Amygdala (tissue), 56 donors: ENCODE measurements around the gene KCNIP3.

Experiments
- DNase-seq, 56 donors: peaks; one replicate each; lab custom pipeline; 2025; lab: John Stamatoyannopoulos, UW

Gene KCNIP3

GRCh38 chr2:95380280-95380679 lies 83.1 kb downstream of the KCNIP3 start:
- DNase-seq = no peak

- DNase-seq = no peak
Measured at GRCh38 chr2:95380731-95381130, 83.6 kb downstream of the KCNIP3 start.

- no peak for DNase-seq
Measured at GRCh38 chr2:95381212-95382191, 84.4 kb downstream of the KCNIP3 start.

GRCh38 chr2:95382192-95382591 lies 85.0 kb downstream of the KCNIP3 start:
- DNase-seq = no peak

GRCh38 chr2:95382686-95383634 lies 85.8 kb downstream of the KCNIP3 start:
- no peak for DNase-seq

- no peak for DNase-seq
Measured at GRCh38 chr2:95383635-95384027, 86.5 kb downstream of the KCNIP3 start.

- no peak for DNase-seq
Measured at GRCh38 chr2:95384854-95385569, 87.9 kb downstream of the KCNIP3 start.

GRCh38 chr2:95385570-95385984 lies 88.4 kb downstream of the KCNIP3 start:
- DNase-seq = no peak

GRCh38 chr2:95386031-95386430 lies 88.9 kb downstream of the KCNIP3 start:
- no peak for DNase-seq

GRCh38 chr2:95387358-95387757 lies 90.2 kb downstream of the KCNIP3 start:
- no peak for DNase-seq

GRCh38 chr2:95388091-95388692 lies 91.0 kb downstream of the KCNIP3 start:
- no peak for DNase-seq

- peak in 2 of 56 donors; percentile 35 to 36 for DNase-seq
Measured at GRCh38 chr2:95388856-95389244, 91.7 kb downstream of the KCNIP3 start.

- DNase-seq = peak in 33 of 56 donors; percentile 5 to 72 (median 30)
Measured at GRCh38 chr2:95389245-95390119, 92.3 kb downstream of the KCNIP3 start.

GRCh38 chr2:95390272-95390880 lies 93.2 kb downstream of the KCNIP3 start:
- DNase-seq = no peak

GRCh38 chr2:95390881-95391321 lies 93.8 kb downstream of the KCNIP3 start:
- no peak for DNase-seq

GRCh38 chr2:95391641-95392310 lies 94.6 kb downstream of the KCNIP3 start:
- no peak for DNase-seq

- no peak for DNase-seq
Measured at GRCh38 chr2:95392320-95392719, 95.2 kb downstream of the KCNIP3 start.
